CD4-positive, alpha-beta memory T cell (primary cell): Measurements from ENCODE around the gene CMBL. TPM values are rescaled to one million over a fixed set of nuclear protein-coding genes. Genes with fewer than 3 reads are reported as not detected.
A peak's percentile ranks its signal among the peaks of the same experiment; 100 is the strongest.

Source experiments
- CTCF ChIA-PET: fragments of 350-600 bp; sonication (Branson Sonifier 250); formaldehyde crosslinking; loops from one replicate; lab custom pipeline; 2021; ENCODE audit warnings: inconsistent platforms; ENCODE audit not compliant: partially characterized antibody; lab: Charles Lee
- POLR2A ChIA-PET: fragments of 350-600 bp; sonication (Branson Sonifier 250); formaldehyde crosslinking; loops from one replicate; lab custom pipeline; 2021; ENCODE audit not compliant: partially characterized antibody; lab: Charles Lee
- DNase-seq, 5 donors: peaks; one replicate each; pipeline versions ENCODE4 v3.0.0 to v3.0.0-alpha.2; 2020 to 2022; ENCODE audit warnings: mixed read lengths in 1 of 5
- H3K27ac ChIP-seq: one replicate; pipeline ENCODE4 v1.7.0; 2013; ENCODE audit warnings: low read depth, low read length
- H3K27me3 ChIP-seq: 2 replicates; pipeline ENCODE4 v1.7.0; 2013; ENCODE audit warnings: mild to moderate bottlenecking, low read length, moderate library complexity; ENCODE audit not compliant: insufficient read depth
- H3K36me3 ChIP-seq: 2 replicates; pipeline ENCODE4 v1.7.0; 2013; ENCODE audit warnings: mild to moderate bottlenecking, low read length, moderate library complexity; ENCODE audit not compliant: insufficient read depth
- H3K4me1 ChIP-seq: 2 replicates; pipeline ENCODE4 v1.7.0; 2013; ENCODE audit warnings: mild to moderate bottlenecking, low read length, moderate library complexity; ENCODE audit not compliant: insufficient read depth
- H3K4me3 ChIP-seq, 2 donors: one replicate each; pipeline ENCODE4 v1.7.0; 2013; ENCODE audit warnings: low read length in 2 of 2, mild to moderate bottlenecking in 1 of 2
- H3K9me3 ChIP-seq, 2 donors: one replicate each; pipeline ENCODE4 v1.7.0; 2013; ENCODE audit warnings: low read length in 2 of 2, control low read depth in 1 of 2; ENCODE audit not compliant: control insufficient read depth in 1 of 2
- H3K27ac Mint-ChIP-seq, 7 donors: one replicate each; pipeline ENCODE4 v1.8.0; 2020 to 2021; ENCODE audit warnings: mixed read lengths in 7 of 7, mild to moderate bottlenecking in 6 of 7, inconsistent platforms in 3 of 7, moderate library complexity in 3 of 7
- H3K27me3 Mint-ChIP-seq, 2 donors: one replicate each; pipeline ENCODE4 v1.8.0; 2020 to 2021; ENCODE audit warnings: mixed read lengths in 2 of 2
- H3K36me3 Mint-ChIP-seq, 2 donors: one replicate each; pipeline ENCODE4 v1.8.0; 2020 to 2021; ENCODE audit warnings: mixed read lengths in 2 of 2, inconsistent platforms in 1 of 2, mild to moderate bottlenecking in 1 of 2
- H3K4me1 Mint-ChIP-seq, 4 donors: one replicate each; pipeline ENCODE4 v1.8.0; 2020 to 2021; ENCODE audit warnings: mixed read lengths in 4 of 4, mild to moderate bottlenecking in 1 of 4
- H3K4me3 Mint-ChIP-seq, 8 donors: one replicate each; pipeline ENCODE4 v1.8.0; 2020 to 2021; ENCODE audit warnings: mixed read lengths in 8 of 8, mild to moderate bottlenecking in 7 of 8, moderate library complexity in 6 of 8, inconsistent platforms in 3 of 8
- H3K9me3 Mint-ChIP-seq, 8 donors: one replicate each; pipeline ENCODE4 v1.8.0; 2020 to 2021; ENCODE audit warnings: mixed read lengths in 8 of 8, mild to moderate bottlenecking in 5 of 8, inconsistent platforms in 3 of 8, moderate library complexity in 1 of 8
- intact Hi-C: fragments of 100-400 bp; cut with micrococcal nuclease; formaldehyde crosslinking; loops from one replicate; pipeline ENCODE4 v1.15.1; 2023
- polyA plus RNA-seq, 2 donors: library from polyadenylated mRNA; unstranded; fragments of 300-500 nt; fragmentation: Illumina TruSeq; gene quantifications; one replicate each; pipeline ENCODE4 v1.2.3, GENCODE V29; 2021
- total RNA-seq, 2 experiments: library from RNA; stranded (reverse); gene quantifications; one replicate each; pipeline ENCODE4 v1.2.3, GENCODE V29; 2021

The CMBL gene
- total and polyA plus RNA-seq, 4 experiments from 2014 or later, result 0.33 to 1.9 (median 1.5) TPM; not detected in 1

- Mint-ChIP-seq H3K9me3 (peaks cover 0 to 2% (median 0%) of the 10 kb centered on the region in 8 donors), H3K36me3 (no peaks in the 10 kb centered on the region), H3K4me1 (peaks cover 4 to 9% (median 6%) of the 10 kb centered on the region in 4 donors), H3K27ac (no peak overlapping the region), H3K27me3 (peaks cover 4 to 11% of the 10 kb centered on the region in 2 donors), H3K4me3 (peak overlapping the region in 6 of 8 donors; percentile 15 to 71 (median 58))
- no peak for DNase-seq
- Histone ChIP-seq H3K27ac (no peak overlapping the region), H3K9me3 (no peaks in the 10 kb centered on the region), H3K4me1 (peaks cover 4% of the 10 kb centered on the region), H3K27me3 (no peaks in the 10 kb centered on the region), H3K4me3 (no peak overlapping the region), H3K36me3 (no peaks in the 10 kb centered on the region)
- intact Hi-C loops, result no loop called here
- POLR2A ChIA-PET, result no interaction called here
- CTCF ChIA-PET, result no interaction called here
Measured at GRCh38 chr5:10308844-10309243, 1.1 kb upstream of the CMBL start.

DNA sequence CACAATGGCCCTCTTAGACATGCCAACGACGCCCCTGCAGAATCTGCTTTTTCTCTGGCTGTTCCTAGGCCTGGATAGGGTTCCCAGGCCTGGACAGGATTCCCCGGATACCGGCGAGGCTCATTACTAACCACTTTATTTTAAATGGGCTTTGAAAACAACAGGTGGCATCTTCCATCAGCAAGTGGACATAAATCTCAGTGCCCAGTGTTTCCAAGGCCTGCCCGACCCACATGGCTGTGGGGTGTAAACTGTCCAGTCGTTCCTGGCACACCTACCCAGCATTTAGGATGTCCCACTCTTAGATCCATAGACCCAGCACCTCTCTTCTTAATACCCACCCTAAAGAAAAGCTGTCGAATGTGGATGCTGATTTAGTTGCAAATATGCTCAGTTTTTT lies 896 bp downstream of the CMBL start:
- H3K27me3 ChIP-seq, result no peaks in the 10 kb centered on the region
- no peaks in the 10 kb centered on the region for H3K9me3 ChIP-seq
- Mint-ChIP-seq H3K4me3 (peak overlapping the region in 7 of 8 donors; percentile 79 to 87 (median 83)), H3K9me3 (peaks cover 0 to 2% (median 0%) of the 10 kb centered on the region in 8 donors), H3K27ac (no peak overlapping the region), H3K27me3 (peaks cover 4 to 8% of the 10 kb centered on the region in 2 donors), H3K4me1 (peaks cover 4 to 9% (median 6%) of the 10 kb centered on the region in 4 donors), H3K36me3 (no peaks in the 10 kb centered on the region)
- H3K36me3 ChIP-seq, result no peaks in the 10 kb centered on the region
- DNase-seq, result no peak
- ChIA-PET CTCF (no interaction called here), POLR2A (no interaction called here)
- intact Hi-C loops, result no loop called here
- peaks cover 4% of the 10 kb centered on the region for H3K4me1 ChIP-seq
- H3K27ac ChIP-seq, result no peak overlapping the region
- peak overlapping the region in 1 of 2 donors; percentile 3 for H3K4me3 ChIP-seq

DNA sequence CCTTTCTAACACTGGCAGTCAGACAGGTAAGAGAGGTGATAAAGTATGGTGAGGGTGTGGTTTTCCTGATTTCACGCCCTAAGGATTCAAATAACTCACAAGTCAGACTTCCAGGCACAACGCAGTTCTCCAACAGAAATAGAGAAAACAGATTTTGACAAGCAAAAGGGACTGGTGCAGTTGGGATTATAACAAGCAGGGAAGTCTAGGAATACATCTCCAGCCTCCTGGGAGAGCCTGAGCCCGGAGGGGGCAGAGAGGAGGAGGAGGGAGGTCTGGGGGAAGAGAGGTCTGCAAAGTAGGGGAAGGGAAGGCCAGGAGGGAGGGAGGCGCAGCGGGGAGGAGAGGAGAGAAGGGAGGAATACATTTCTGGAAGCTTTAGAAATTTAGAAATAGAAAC lies 1.6 kb downstream of the CMBL start:
- Histone ChIP-seq H3K27me3 (no peaks in the 10 kb centered on the region), H3K27ac (no peak overlapping the region), H3K9me3 (no peaks in the 10 kb centered on the region), H3K4me3 (no peak overlapping the region), H3K36me3 (no peaks in the 10 kb centered on the region), H3K4me1 (peaks cover 4% of the 10 kb centered on the region)
- ChIA-PET POLR2A (no interaction called here), CTCF (no interaction called here)
- DNase-seq, result no peak
- Mint-ChIP-seq H3K36me3 (no peaks in the 10 kb centered on the region), H3K27me3 (peaks cover 4 to 8% of the 10 kb centered on the region in 2 donors), H3K4me1 (peaks cover 4 to 9% (median 6%) of the 10 kb centered on the region in 4 donors), H3K27ac (no peak overlapping the region), H3K4me3 (peak overlapping the region in 3 of 8 donors; percentile 54 to 85 (median 84)), H3K9me3 (peaks cover 0 to 2% (median 0%) of the 10 kb centered on the region in 8 donors)
- intact Hi-C loops, result no loop called here

DNA sequence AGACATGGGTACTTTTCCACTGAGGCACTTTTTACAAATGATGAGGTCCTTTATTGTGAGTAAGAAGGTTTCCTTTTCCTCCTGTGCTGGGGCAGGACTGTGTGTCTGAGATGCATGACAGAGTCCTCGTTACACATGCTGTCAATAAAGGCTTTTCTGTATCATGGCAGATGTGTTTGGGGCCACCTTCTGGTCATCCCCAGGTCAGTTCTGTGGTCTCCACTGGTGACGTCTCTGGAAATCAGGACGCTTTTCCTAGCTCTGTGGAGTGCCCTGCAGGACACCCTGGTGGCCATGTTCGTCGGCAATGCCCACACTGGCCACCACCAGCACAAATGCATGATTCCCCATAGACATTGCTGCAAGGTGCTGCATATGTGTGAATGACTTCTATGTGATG lies 2.8 kb downstream of the CMBL start:
- DNase-seq, result no peak
- H3K27ac Mint-ChIP-seq, result no peak overlapping the region
- Histone ChIP-seq H3K4me1 (no peaks in the 10 kb centered on the region), H3K36me3 (no peaks in the 10 kb centered on the region), H3K27ac (no peak overlapping the region), H3K4me3 (no peak overlapping the region), H3K27me3 (no peaks in the 10 kb centered on the region), H3K9me3 (no peaks in the 10 kb centered on the region)
- H3K4me3 Mint-ChIP-seq, result peak overlapping the region in 1 of 8 donors; percentile 28
- H3K36me3 Mint-ChIP-seq, result no peaks in the 10 kb centered on the region
- ChIA-PET POLR2A (no interaction called here), CTCF (interaction anchor here (1.0 kb wide), 1 partner anchor 59 kb away, joined by 3 read pairs; no protein-coding TSS in a partner anchor)
- H3K27me3 Mint-ChIP-seq, result peaks cover 4 to 8% of the 10 kb centered on the region in 2 donors
- intact Hi-C loops, result no loop called here
- peaks cover 0 to 2% (median 0%) of the 10 kb centered on the region in 8 donors for H3K9me3 Mint-ChIP-seq
- peaks cover 4 to 9% (median 6%) of the 10 kb centered on the region in 4 donors for H3K4me1 Mint-ChIP-seq

GRCh38 chr5:10303699-10304170 lies 4.0 kb downstream of the CMBL start:
- Histone ChIP-seq H3K4me3 (no peak overlapping the region), H3K27ac (no peak overlapping the region), H3K27me3 (no peaks in the 10 kb centered on the region), H3K36me3 (no peaks in the 10 kb centered on the region), H3K4me1 (no peaks in the 10 kb centered on the region), H3K9me3 (no peaks in the 10 kb centered on the region)
- Mint-ChIP-seq H3K9me3 (peaks cover 0 to 2% (median 0%) of the 10 kb centered on the region in 8 donors), H3K27ac (peak overlapping the region in 1 of 7 donors; percentile 84), H3K27me3 (peaks cover 4% of the 10 kb centered on the region in 2 donors), H3K4me3 (no peak overlapping the region), H3K36me3 (no peaks in the 10 kb centered on the region), H3K4me1 (peaks cover 4 to 9% (median 5%) of the 10 kb centered on the region in 4 donors)
- ChIA-PET CTCF (no interaction called here), POLR2A (interaction anchor here (0.8 kb wide), 1 partner anchor 49 kb away, joined by 4 read pairs; the partner anchor contains the start of gene MARCHF6)
- DNase-seq, result no peak
- intact Hi-C loops, result no loop called here

GRCh38 chr5:10303201-10303600 lies 4.5 kb downstream of the CMBL start:
- no peak overlapping the region for H3K4me3 Mint-ChIP-seq
- H3K4me1 Mint-ChIP-seq, result peaks cover 3 to 9% (median 4%) of the 10 kb centered on the region in 4 donors
- Histone ChIP-seq H3K4me1 (no peaks in the 10 kb centered on the region), H3K27ac (no peak overlapping the region), H3K4me3 (no peak overlapping the region), H3K9me3 (no peaks in the 10 kb centered on the region), H3K36me3 (no peaks in the 10 kb centered on the region), H3K27me3 (no peaks in the 10 kb centered on the region)
- POLR2A ChIA-PET, result no interaction called here
- H3K9me3 Mint-ChIP-seq, result no peaks in the 10 kb centered on the region
- CTCF ChIA-PET, result interaction anchor here (0.8 to 0.9 kb wide), 2 partner anchors 20 to 56 kb away, joined by 3 to 4 read pairs; no protein-coding TSS in a partner anchor
- H3K27me3 Mint-ChIP-seq, result peaks cover 2 to 4% of the 10 kb centered on the region in 2 donors
- no peak overlapping the region for H3K27ac Mint-ChIP-seq
- no peak for DNase-seq
- no peaks in the 10 kb centered on the region for H3K36me3 Mint-ChIP-seq
- intact Hi-C loops, result no loop called here

GRCh38 chr5:10301842-10302610 lies 5.7 kb downstream of the CMBL start:
- Mint-ChIP-seq H3K4me3 (no peak overlapping the region), H3K9me3 (peaks cover 0 to 1% (median 0%) of the 10 kb centered on the region in 8 donors), H3K27me3 (peaks cover 2 to 4% of the 10 kb centered on the region in 2 donors), H3K27ac (no peak overlapping the region), H3K4me1 (peaks cover 0 to 4% (median 0%) of the 10 kb centered on the region in 4 donors), H3K36me3 (no peaks in the 10 kb centered on the region)
- Histone ChIP-seq H3K4me1 (no peaks in the 10 kb centered on the region), H3K9me3 (no peaks in the 10 kb centered on the region), H3K4me3 (no peak overlapping the region), H3K36me3 (no peaks in the 10 kb centered on the region), H3K27ac (no peak overlapping the region), H3K27me3 (no peaks in the 10 kb centered on the region)
- no peak for DNase-seq
- intact Hi-C loops, result no loop called here
- POLR2A ChIA-PET, result interaction anchor here (0.6 kb wide), 1 partner anchor 459 kb away, joined by 3 read pairs; the partner anchor contains the start of gene DAP
- CTCF ChIA-PET, result interaction anchor here (0.9 kb wide), 1 partner anchor 57 kb away, joined by 3 read pairs; no protein-coding TSS in a partner anchor
